Upper lobe of right lung (tissue), 1 donor: ENCODE measurements around the gene EFHD1. TPM values are rescaled to one million over a fixed set of nuclear protein-coding genes. Genes with fewer than 3 reads are reported as not detected.

Source experiments
- ATAC-seq: fragments of 200-7000 bp; cut with Tn5 transposase; one replicate; pipeline ENCODE4 v1.9.1; 2020; ENCODE audit warnings: mild to moderate bottlenecking, moderate library complexity
- DNase-seq: peaks from one replicate; pipeline ENCODE4 v3.0.0-alpha.2; 2020
- H3K27ac ChIP-seq: fragments of 200-600 bp; one replicate; pipeline ENCODE4 v1.8.0; 2022
- H3K27me3 ChIP-seq: fragments of 200-600 bp; one replicate; pipeline ENCODE4 v1.8.0; 2022; ENCODE audit warnings: mild to moderate bottlenecking
- H3K36me3 ChIP-seq: fragments of 200-600 bp; one replicate; pipeline ENCODE4 v1.8.0; 2022
- H3K4me1 ChIP-seq: fragments of 200-600 bp; one replicate; pipeline ENCODE4 v1.8.0; 2022
- H3K4me3 ChIP-seq: fragments of 200-600 bp; one replicate; pipeline ENCODE4 v1.8.0; 2022; ENCODE audit warnings: mild to moderate bottlenecking
- H3K9me3 ChIP-seq: fragments of 200-600 bp; one replicate; pipeline ENCODE4 v1.8.0; 2022
- CTCF ChIP-seq: fragments of 200-600 bp; IDR thresholded peaks from one replicate; pipeline ENCODE4 v1.8.0; 2022; ENCODE audit warnings: antibody characterized with exemption
- intact Hi-C: fragments of 100-400 bp; cut with DNase I; formaldehyde crosslinking; loops from one replicate; pipeline ENCODE4 v1.11.0; 2022
- total RNA-seq: library from RNA; stranded (reverse); fragmentation: NEBNext Ultra II Directional; extraction: Animal tissue kit (Norgen Biotek cat#: 25700); gene quantifications from one replicate; pipeline ENCODE4 v1.2.1, GENCODE V29; 2021
- donor health status: DM: no; HTN: yes; CAD: no; lungs with severe emphysema.

The EFHD1 gene
- total RNA-seq, 1 donor from 2014 or later = 10.7 TPM

GRCh38 chr2:232645061-232645460 is 11.7 kb downstream of the EFHD1 start:
- H3K27me3 ChIP-seq = no peaks in the 10 kb centered on the region
- no peaks in the 10 kb centered on the region for H3K4me1 ChIP-seq
- no peak overlapping the region for H3K27ac ChIP-seq
- TF ChIP-seq CTCF = no peak
- ATAC-seq (no peak), DNase-seq (no peak)
- H3K9me3 ChIP-seq = no peaks in the 10 kb centered on the region
- intact Hi-C loops = no loop called here
- H3K36me3 ChIP-seq = no peaks in the 10 kb centered on the region
- no peak overlapping the region for H3K4me3 ChIP-seq

- intact Hi-C loops = no loop called here
- Histone ChIP-seq H3K4me1 (no peaks in the 10 kb centered on the region), H3K4me3 (no peak overlapping the region), H3K36me3 (no peaks in the 10 kb centered on the region), H3K27ac (no peak overlapping the region), H3K27me3 (no peaks in the 10 kb centered on the region), H3K9me3 (no peaks in the 10 kb centered on the region)
- no peak for DNase-seq
- no peak for ATAC-seq
- no peak for TF ChIP-seq CTCF
These were observed 13.3 kb downstream of the EFHD1 start for GRCh38 chr2:232646726-232647125.

GRCh38 chr2:232647261-232647660 is 13.9 kb downstream of the EFHD1 start:
- H3K4me3 ChIP-seq = no peak overlapping the region
- no peak overlapping the region for H3K27ac ChIP-seq

GRCh38 chr2:232649033-232649432 is 15.6 kb downstream of the EFHD1 start:
- no peaks in the 10 kb centered on the region for H3K4me1 ChIP-seq
- no peak for TF ChIP-seq CTCF
- H3K27me3 ChIP-seq = no peaks in the 10 kb centered on the region
- no peak overlapping the region for H3K27ac ChIP-seq
- no peak for ATAC-seq
- no peak for DNase-seq
- no peaks in the 10 kb centered on the region for H3K9me3 ChIP-seq
- H3K4me3 ChIP-seq = no peak overlapping the region
- intact Hi-C loops = no loop called here
- H3K36me3 ChIP-seq = no peaks in the 10 kb centered on the region

More at GRCh38 chr2:232647261-232647660, 13.9 kb downstream of the EFHD1 start:
- ATAC-seq = no peak
- Histone ChIP-seq H3K9me3 (no peaks in the 10 kb centered on the region), H3K36me3 (no peaks in the 10 kb centered on the region), H3K4me1 (no peaks in the 10 kb centered on the region), H3K27me3 (no peaks in the 10 kb centered on the region)
- no peak for DNase-seq
- intact Hi-C loops = no loop called here
- TF ChIP-seq CTCF = no peak

- TF ChIP-seq CTCF = no peak
- H3K27me3 ChIP-seq = no peaks in the 10 kb centered on the region
- no peaks in the 10 kb centered on the region for H3K9me3 ChIP-seq
- no peak for DNase-seq
- no peak for ATAC-seq
- no peaks in the 10 kb centered on the region for H3K4me1 ChIP-seq
- H3K27ac ChIP-seq = no peak overlapping the region
- H3K36me3 ChIP-seq = no peaks in the 10 kb centered on the region
- intact Hi-C loops = no loop called here
- no peak overlapping the region for H3K4me3 ChIP-seq
These were observed 19.1 kb downstream of the EFHD1 start for GRCh38 chr2:232652505-232652851.

GRCh38 chr2:232653441-232653840 is 20.0 kb downstream of the EFHD1 start:
- DNase-seq (no peak), ATAC-seq (no peak)
- Histone ChIP-seq H3K4me3 (no peak overlapping the region), H3K27ac (no peak overlapping the region), H3K27me3 (no peaks in the 10 kb centered on the region), H3K36me3 (no peaks in the 10 kb centered on the region), H3K4me1 (no peaks in the 10 kb centered on the region), H3K9me3 (no peaks in the 10 kb centered on the region)
- no peak for TF ChIP-seq CTCF
- intact Hi-C loops = no loop called here
